ENCODE measurements around the gene MFSD11.

DNA sequence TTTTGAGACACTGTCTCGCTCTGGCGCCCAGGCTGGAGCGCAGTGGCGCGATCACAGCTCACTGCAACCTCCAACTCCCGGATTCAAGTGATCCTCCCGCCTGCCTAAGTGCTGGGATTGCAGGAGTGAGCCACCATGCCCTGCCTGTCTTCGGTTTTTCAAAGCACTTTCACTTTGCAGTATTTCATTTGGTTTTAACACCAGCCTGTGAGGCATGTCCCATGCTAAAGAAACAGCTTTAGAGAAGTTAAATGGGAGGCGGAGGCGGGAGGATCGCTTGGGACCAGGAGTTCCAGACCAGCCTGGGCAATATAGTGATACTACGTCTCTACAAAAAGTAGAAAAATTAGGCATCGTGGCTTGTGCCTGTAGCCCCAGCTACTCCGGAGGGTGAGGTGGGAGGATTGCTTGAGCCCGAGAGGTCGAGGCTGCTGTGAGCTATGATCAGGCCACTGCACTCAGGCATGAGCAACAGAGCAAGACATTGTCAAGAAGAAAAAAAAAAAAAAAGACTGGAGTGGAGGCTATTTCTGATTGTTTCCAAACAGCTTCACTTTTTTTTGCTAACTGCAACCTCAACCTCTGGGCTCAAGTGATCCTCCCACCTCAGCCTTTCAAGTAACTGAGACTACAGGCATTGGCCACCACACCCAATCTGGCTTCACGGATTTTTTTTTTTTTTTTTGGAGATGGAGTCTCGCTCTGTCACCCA is 10.0 kb upstream of the MFSD11 start:
- TF ChIP-seq, protein P1, sequence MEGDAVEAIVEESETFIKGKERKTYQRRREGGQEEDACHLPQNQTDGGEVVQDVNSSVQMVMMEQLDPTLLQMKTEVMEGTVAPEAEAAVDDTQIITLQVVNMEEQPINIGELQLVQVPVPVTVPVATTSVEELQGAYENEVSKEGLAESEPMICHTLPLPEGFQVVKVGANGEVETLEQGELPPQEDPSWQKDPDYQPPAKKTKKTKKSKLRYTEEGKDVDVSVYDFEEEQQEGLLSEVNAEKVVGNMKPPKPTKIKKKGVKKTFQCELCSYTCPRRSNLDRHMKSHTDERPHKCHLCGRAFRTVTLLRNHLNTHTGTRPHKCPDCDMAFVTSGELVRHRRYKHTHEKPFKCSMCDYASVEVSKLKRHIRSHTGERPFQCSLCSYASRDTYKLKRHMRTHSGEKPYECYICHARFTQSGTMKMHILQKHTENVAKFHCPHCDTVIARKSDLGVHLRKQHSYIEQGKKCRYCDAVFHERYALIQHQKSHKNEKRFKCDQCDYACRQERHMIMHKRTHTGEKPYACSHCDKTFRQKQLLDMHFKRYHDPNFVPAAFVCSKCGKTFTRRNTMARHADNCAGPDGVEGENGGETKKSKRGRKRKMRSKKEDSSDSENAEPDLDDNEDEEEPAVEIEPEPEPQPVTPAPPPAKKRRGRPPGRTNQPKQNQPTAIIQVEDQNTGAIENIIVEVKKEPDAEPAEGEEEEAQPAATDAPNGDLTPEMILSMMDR (conservative IDR thresholded peaks at IDR 0.05; ENCODE audit: low read depth, low read length) = no peak
- TF ChIP-seq EZH2 (IDR thresholded peaks at IDR 0.05; ENCODE audit: low read length, unreplicated experiment) = no peak
- no peak for TF ChIP-seq EZH2phosphoT487 (IDR thresholded peaks at IDR 0.05; ENCODE audit: borderline replicate concordance, low read length)
